ENCODE data around the gene FASLG. TPM values are rescaled to one million over a fixed set of nuclear protein-coding genes. Genes with fewer than 3 reads are reported as not detected.

FASLG gene
- total and polyA plus RNA-seq, 4 donors, result 0.14 to 0.61 (median 0.30) TPM

- Histone ChIP-seq H3K4me3 (ENCODE audit: low read depth in 1 of 3, low read length in 3 of 3) (no peak overlapping the region), H3K9me3 (ENCODE audit: control insufficient read depth in 4 of 4, low read length in 3 of 4) (no peaks in the 10 kb centered on the region), H3K27ac (ENCODE audit: low read depth in 1 of 2, low read length in 2 of 2) (no peak overlapping the region), H3K9ac (ENCODE audit: low read depth in 1 of 2, low read length in 2 of 2) (no peak overlapping the region), H3K4me1 (ENCODE audit: control insufficient read depth in 4 of 4, insufficient read depth in 4 of 4, low read length in 3 of 4) (no peaks in the 10 kb centered on the region), H3K27me3 (ENCODE audit: control insufficient read depth in 4 of 4, insufficient read depth in 4 of 4, low read length in 3 of 4) (no peaks in the 10 kb centered on the region), H3K36me3 (ENCODE audit: control insufficient read depth in 4 of 4, insufficient read depth in 3 of 4, low read depth in 1 of 4, low read length in 3 of 4) (no peaks in the 10 kb centered on the region)
- DNase-seq (ENCODE audit: low spot score), result no peak
- TF ChIP-seq ZBTB33 (IDR thresholded peaks at IDR 0.05), result no peak
- no peak for TF ChIP-seq RAD21 (IDR thresholded peaks at IDR 0.05)
- TF ChIP-seq TAF1 (conservative IDR thresholded peaks at IDR 0.05), result no peak
- no peak for TF ChIP-seq SP1 (IDR thresholded peaks at IDR 0.05)
- WGBS, result 83% methylated on average over 2 of the region's 2 CpGs
Measured at GRCh38 chr1:172673761-172674160, 14.9 kb downstream of the FASLG start.

- Histone ChIP-seq H3K27ac (ENCODE audit: low read depth in 1 of 2, low read length in 2 of 2) (no peak overlapping the region), H3K36me3 (ENCODE audit: control insufficient read depth in 4 of 4, insufficient read depth in 3 of 4, low read depth in 1 of 4, low read length in 3 of 4) (no peaks in the 10 kb centered on the region), H3K9ac (ENCODE audit: low read depth in 1 of 2, low read length in 2 of 2) (no peak overlapping the region), H3K27me3 (ENCODE audit: control insufficient read depth in 4 of 4, insufficient read depth in 4 of 4, low read length in 3 of 4) (no peaks in the 10 kb centered on the region), H3K4me3 (ENCODE audit: low read depth in 1 of 3, low read length in 3 of 3) (no peak overlapping the region), H3K9me3 (ENCODE audit: control insufficient read depth in 4 of 4, low read length in 3 of 4) (no peaks in the 10 kb centered on the region), H3K4me1 (ENCODE audit: control insufficient read depth in 4 of 4, insufficient read depth in 4 of 4, low read length in 3 of 4) (no peaks in the 10 kb centered on the region)
- TF ChIP-seq ATF3 (IDR thresholded peaks at IDR 0.05), result no peak
- TF ChIP-seq YY1 (IDR thresholded peaks at IDR 0.05), result no peak
- TF ChIP-seq GABPA (IDR thresholded peaks at IDR 0.05 in 1 of 2, conservative IDR thresholded peaks at IDR 0.05 in 1 of 2), result no peak
- TF ChIP-seq HNF4A (conservative IDR thresholded peaks at IDR 0.05), result no peak
- TF ChIP-seq CTCF (IDR thresholded peaks at IDR 0.05; ENCODE audit: low read depth, low read length, missing input control), result no peak
- TF ChIP-seq SP1 (IDR thresholded peaks at IDR 0.05), result no peak
- no peak for TF ChIP-seq JUND (IDR thresholded peaks at IDR 0.05)
- TF ChIP-seq FOXA1 (IDR thresholded peaks at IDR 0.05), result no peak
- TF ChIP-seq ZBTB33 (IDR thresholded peaks at IDR 0.05), result no peak
- no peak for TF ChIP-seq RXRA (IDR thresholded peaks at IDR 0.05)
- TF ChIP-seq FOXA2 (IDR thresholded peaks at IDR 0.05), result no peak
- no peak for TF ChIP-seq REST (IDR thresholded peaks at IDR 0.05)
- TF ChIP-seq NR2F2 (IDR thresholded peaks at IDR 0.05), result no peak
- TF ChIP-seq TAF1 (conservative IDR thresholded peaks at IDR 0.05), result no peak
- TF ChIP-seq EGR1 (IDR thresholded peaks at IDR 0.05; ENCODE audit: low read depth in 2 of 2), result no peak
- DNase-seq (ENCODE audit: low spot score), result no peak
- WGBS, result 62% methylated on average over 4 of the region's 4 CpGs
Measured at GRCh38 chr1:172674831-172675613, 16.1 kb downstream of the FASLG start.
